Measurements from ENCODE around the gene MS4A6E.

GRCh38 chr11:60390419-60390818, 63.4 kb downstream of the MS4A6E start:
- TF ChIP-seq CTCF (IDR thresholded peaks at IDR 0.05) = no peak
- no peak for TF ChIP-seq NRF1 (IDR thresholded peaks at IDR 0.05; ENCODE audit: low read depth, low read length)
- TF ChIP-seq REST (IDR thresholded peaks at IDR 0.05; ENCODE audit: low read depth, low read length) = no peak
- TF ChIP-seq FOXM1 (IDR thresholded peaks at IDR 0.05; ENCODE audit: low read depth) = no peak
- no peak for TF ChIP-seq GABPA (IDR thresholded peaks at IDR 0.05; ENCODE audit: low read depth)
- no peak for TF ChIP-seq POLR2AphosphoS5 (IDR thresholded peaks at IDR 0.05; ENCODE audit: low read depth, low read length)
- no peak for TF ChIP-seq NFIC (IDR thresholded peaks at IDR 0.05; ENCODE audit: borderline replicate concordance)
- no peak for TF ChIP-seq SMC3 (IDR thresholded peaks at IDR 0.05; ENCODE audit: low read depth, low read length)
- no peak for TF ChIP-seq USF2 (IDR thresholded peaks at IDR 0.05; ENCODE audit: borderline replicate concordance, low read depth, low read length)
- TF ChIP-seq CHD2 (IDR thresholded peaks at IDR 0.05; ENCODE audit: low read length, partially characterized antibody) = no peak
- TF ChIP-seq ZBTB33 (IDR thresholded peaks at IDR 0.05; ENCODE audit: borderline replicate concordance, low read depth) = no peak
- TF ChIP-seq MAX (IDR thresholded peaks at IDR 0.05; ENCODE audit: low read depth) = no peak
- no peak for TF ChIP-seq RCOR1 (IDR thresholded peaks at IDR 0.05; ENCODE audit: low read length)
